Trophoblast cell (in vitro differentiated cells and primary cell): ENCODE results near the gene GSG1L.
"Not testable (repeated sequence)": the region's sequence is repeated elsewhere in the genome, so short reads cannot be mapped to it uniquely, and the experiment has no call there.

Experiments used
- DNase-seq, 2 donors: peaks; one replicate each; pipeline ENCODE4 v3.0.0-alpha.2; 2016
- H2AFZ ChIP-seq: 2 replicates; pipeline ENCODE4 v1.6.1; 2013; ENCODE audit warnings: low read length, moderate library complexity, mild to moderate bottlenecking; ENCODE audit not compliant: insufficient read depth, poor library complexity
- H2AK5ac ChIP-seq: 2 replicates; pipeline ENCODE4 v1.6.1; 2013; ENCODE audit warnings: mild to moderate bottlenecking, low read length
- H2BK120ac ChIP-seq: 2 replicates; pipeline ENCODE4 v1.6.1; 2013; ENCODE audit warnings: low read length, mild to moderate bottlenecking, moderate library complexity; ENCODE audit not compliant: insufficient read depth, poor library complexity
- H2BK12ac ChIP-seq: 2 replicates; pipeline ENCODE4 v1.6.1; 2013; ENCODE audit warnings: mild to moderate bottlenecking, low read length, moderate library complexity
- H2BK5ac ChIP-seq: 2 replicates; pipeline ENCODE4 v1.6.1; 2013; ENCODE audit warnings: low read length, low read depth, moderate library complexity, mild to moderate bottlenecking; ENCODE audit not compliant: poor library complexity
- H3K14ac ChIP-seq: 2 replicates; pipeline ENCODE4 v1.6.1; 2013; ENCODE audit warnings: mild to moderate bottlenecking, low read length
- H3K18ac ChIP-seq: 2 replicates; pipeline ENCODE4 v1.6.1; 2013; ENCODE audit warnings: mild to moderate bottlenecking, low read length
- H3K23ac ChIP-seq: 2 replicates; pipeline ENCODE4 v1.6.1; 2013; ENCODE audit warnings: low read length
- H3K27ac ChIP-seq: 2 replicates; pipeline ENCODE4 v1.5.1; 2013; ENCODE audit warnings: low read depth, mild to moderate bottlenecking, inconsistent platforms, low read length, moderate library complexity
- H3K27me3 ChIP-seq: 2 replicates; pipeline ENCODE4 v1.6.1; 2013; ENCODE audit warnings: inconsistent platforms, mild to moderate bottlenecking, low read length, moderate library complexity; ENCODE audit not compliant: insufficient read depth
- H3K36me3 ChIP-seq, 2 experiments: 1 replicate in 1 of 2; 2 replicates in 1 of 2; pipeline ENCODE4 v1.6.1; 2013; ENCODE audit warnings: low read length in 2 of 2, mild to moderate bottlenecking in 2 of 2, moderate library complexity in 1 of 2; ENCODE audit not compliant: insufficient read depth in 2 of 2, control insufficient read depth in 1 of 2
- H3K4ac ChIP-seq: 2 replicates; pipeline ENCODE4 v1.6.1; 2013; ENCODE audit warnings: low read depth, mild to moderate bottlenecking, low read length, moderate library complexity
- H3K4me1 ChIP-seq, 2 experiments: 1 replicate in 1 of 2; 2 replicates in 1 of 2; pipeline ENCODE4 v1.6.1; 2013; ENCODE audit warnings: low read length in 2 of 2, mild to moderate bottlenecking in 2 of 2, moderate library complexity in 1 of 2; ENCODE audit not compliant: insufficient read depth in 2 of 2, control insufficient read depth in 1 of 2
- H3K4me2 ChIP-seq: 2 replicates; pipeline ENCODE4 v1.6.1; 2013; ENCODE audit warnings: inconsistent platforms, mild to moderate bottlenecking, low read length, moderate library complexity
- H3K4me3 ChIP-seq: 2 replicates; pipeline ENCODE4 v1.5.1; 2013; ENCODE audit warnings: mild to moderate bottlenecking, low read depth, low read length, inconsistent platforms
- H3K79me1 ChIP-seq: one replicate; pipeline ENCODE4 v1.6.1; 2013; ENCODE audit warnings: low read length
- H3K79me2 ChIP-seq: 2 replicates; pipeline ENCODE4 v1.6.1; 2013; ENCODE audit warnings: low read length, mild to moderate bottlenecking; ENCODE audit not compliant: control insufficient read depth, insufficient read depth, poor library complexity
- H3K9ac ChIP-seq: 2 replicates; pipeline ENCODE4 v1.6.1; 2013; ENCODE audit warnings: mild to moderate bottlenecking, low read length
- H3K9me3 ChIP-seq: 2 replicates; pipeline ENCODE4 v1.6.1; 2013; ENCODE audit warnings: low read depth, mild to moderate bottlenecking, control low read depth, inconsistent platforms, low read length; ENCODE audit not compliant: insufficient read depth
- H4K12ac ChIP-seq: 2 replicates; pipeline ENCODE4 v1.6.1; 2013; ENCODE audit warnings: low read depth, mild to moderate bottlenecking, low read length, moderate library complexity
- H4K8ac ChIP-seq: 2 replicates; pipeline ENCODE4 v1.6.1; 2013; ENCODE audit warnings: low read depth, mild to moderate bottlenecking, low read length, moderate library complexity
- H4K91ac ChIP-seq: one replicate; pipeline ENCODE4 v1.6.1; 2013; ENCODE audit warnings: low read depth, mild to moderate bottlenecking, low read length, moderate library complexity
- WGBS: extraction: QIAGEN DNeasy Blood & Tissue Kit; methylation state at CpG from one replicate; pipeline ENCODE4 v1.1.7; 2013; ENCODE audit warnings: missing lambda C conversion rate; ENCODE audit not compliant: insufficient read length, insufficient coverage; ENCODE audit errors: extremely low coverage; 5-methylcytosine and 5-hydroxymethylcytosine counted together

GSG1L gene

GRCh38 chr16:27942071-27942470 lies 121.4 kb downstream of the GSG1L start:
- not testable (repeated sequence) for H3K23ac ChIP-seq

GRCh38 chr16:27935076-27935475 lies 128.4 kb downstream of the GSG1L start:
- Histone ChIP-seq H4K91ac (no peak overlapping the region), H2BK120ac (no peak overlapping the region), H2AK5ac (no peak overlapping the region), H3K4me1 (no peaks in the 10 kb centered on the region), H3K14ac (no peak overlapping the region), H3K27ac (no peak overlapping the region), H3K79me1 (no peaks in the 10 kb centered on the region), H3K4me3 (no peak overlapping the region), H3K23ac (no peak overlapping the region), H2BK12ac (no peak overlapping the region), H3K9me3 (peaks cover 6% of the 10 kb centered on the region), H3K4ac (no peak overlapping the region), H3K9ac (no peak overlapping the region), H3K79me2 (no peaks in the 10 kb centered on the region), H2AFZ (no peak overlapping the region), H3K36me3 (no peaks in the 10 kb centered on the region), H3K27me3 (peaks cover 2% of the 10 kb centered on the region), H4K8ac (no peak overlapping the region), H4K12ac (no peak overlapping the region), H3K18ac (no peak overlapping the region), H2BK5ac (no peak overlapping the region), H3K4me2 (no peak overlapping the region)
- no peak for DNase-seq
- WGBS: no CpG with 5 or more reads among the region's 7 CpGs

More at GRCh38 chr16:27942071-27942470, 121.4 kb downstream of the GSG1L start:
- H4K8ac ChIP-seq, H2AK5ac ChIP-seq, H3K36me3 ChIP-seq, H4K12ac ChIP-seq, H3K79me1 ChIP-seq, DNase-seq, H3K4me3 ChIP-seq, H3K18ac ChIP-seq, H3K79me2 ChIP-seq, H2AFZ ChIP-seq, H3K4ac ChIP-seq, H3K9ac ChIP-seq, H4K91ac ChIP-seq, H3K4me2 ChIP-seq, H3K27me3 ChIP-seq, H2BK5ac ChIP-seq, H3K9me3 ChIP-seq, H2BK12ac ChIP-seq, H3K4me1 ChIP-seq, H3K14ac ChIP-seq, H2BK120ac ChIP-seq, H3K27ac ChIP-seq: not testable (repeated sequence)
- WGBS: no CpG with 5 or more reads among the region's 5 CpGs

- no peaks in the 10 kb centered on the region for H3K4me1 ChIP-seq
- H3K4ac ChIP-seq: no peak overlapping the region
- H3K79me2 ChIP-seq: no peaks in the 10 kb centered on the region
- H3K36me3 ChIP-seq: no peaks in the 10 kb centered on the region
- DNase-seq: no peak
- WGBS: no CpG with 5 or more reads among the region's 3 CpGs
- H3K4me2 ChIP-seq: no peak overlapping the region
- no peak overlapping the region for H2AFZ ChIP-seq
- peak overlapping the region; percentile 13 for H3K4me3 ChIP-seq
- no peak overlapping the region for H3K27ac ChIP-seq
- no peak overlapping the region for H2AK5ac ChIP-seq
- no peak overlapping the region for H3K9ac ChIP-seq
- H2BK120ac ChIP-seq: no peak overlapping the region
- H3K14ac ChIP-seq: no peak overlapping the region
- H3K79me1 ChIP-seq: no peaks in the 10 kb centered on the region
- H4K12ac ChIP-seq: no peak overlapping the region
- no peak overlapping the region for H3K18ac ChIP-seq
- H4K91ac ChIP-seq: no peak overlapping the region
- H3K9me3 ChIP-seq: peaks cover 8% of the 10 kb centered on the region
- H2BK5ac ChIP-seq: no peak overlapping the region
- no peak overlapping the region for H2BK12ac ChIP-seq
- no peak overlapping the region for H4K8ac ChIP-seq
- no peaks in the 10 kb centered on the region for H3K27me3 ChIP-seq
- no peak overlapping the region for H3K23ac ChIP-seq
Observed at GRCh38 chr16:27932542-27933135, 130.9 kb downstream of the GSG1L start.

- no peaks in the 10 kb centered on the region for H3K79me1 ChIP-seq
- no peak overlapping the region for H3K4me3 ChIP-seq
- no CpG with 5 or more reads among the region's 3 CpGs for WGBS
- no peak for DNase-seq
- H3K4me2 ChIP-seq: no peak overlapping the region
- no peak overlapping the region for H3K18ac ChIP-seq
- H4K8ac ChIP-seq: no peak overlapping the region
- H2AK5ac ChIP-seq: no peak overlapping the region
- H4K91ac ChIP-seq: no peak overlapping the region
- no peaks in the 10 kb centered on the region for H3K36me3 ChIP-seq
- peak overlapping the region; percentile 34 for H3K9ac ChIP-seq
- H3K4ac ChIP-seq: no peak overlapping the region
- H3K27ac ChIP-seq: no peak overlapping the region
- H3K9me3 ChIP-seq: peaks cover 8% of the 10 kb centered on the region
- no peak overlapping the region for H3K23ac ChIP-seq
- no peaks in the 10 kb centered on the region for H3K27me3 ChIP-seq
- no peaks in the 10 kb centered on the region for H3K4me1 ChIP-seq
- H3K79me2 ChIP-seq: no peaks in the 10 kb centered on the region
- H2AFZ ChIP-seq: no peak overlapping the region
- H4K12ac ChIP-seq: no peak overlapping the region
- H2BK12ac ChIP-seq: no peak overlapping the region
- H2BK5ac ChIP-seq: no peak overlapping the region
- H2BK120ac ChIP-seq: no peak overlapping the region
- H3K14ac ChIP-seq: no peak overlapping the region
Observed at GRCh38 chr16:27929818-27930217, 133.7 kb downstream of the GSG1L start.
